ENCODE measurements around the gene SSTR3.

SSTR3 gene

GRCh38 chr22:37167176-37167980 is 44.9 kb downstream of the SSTR3 start:
- DNase-seq (ENCODE audit: low read depth, low spot score): no peak

- DNase-seq (ENCODE audit: low read depth, low spot score): no peak
Observed at GRCh38 chr22:37166675-37167066, 45.6 kb downstream of the SSTR3 start.

GRCh38 chr22:37165940-37166674 is 46.2 kb downstream of the SSTR3 start:
- DNase-seq (ENCODE audit: low read depth, low spot score): no peak

- DNase-seq (ENCODE audit: low read depth, low spot score): no peak
Observed at GRCh38 chr22:37165066-37165465, 47.2 kb downstream of the SSTR3 start.

GRCh38 chr22:37164505-37164887 is 47.8 kb downstream of the SSTR3 start:
- no peak for DNase-seq (ENCODE audit: low read depth, low spot score)

GRCh38 chr22:37163575-37164504 is 48.4 kb downstream of the SSTR3 start:
- no peak for DNase-seq (ENCODE audit: low read depth, low spot score)

- no peak for DNase-seq (ENCODE audit: low read depth, low spot score)
Observed at GRCh38 chr22:37163096-37163489, 49.2 kb downstream of the SSTR3 start.

GRCh38 chr22:37162221-37163095 is 49.8 kb downstream of the SSTR3 start:
- DNase-seq (ENCODE audit: low read depth, low spot score): no peak

GRCh38 chr22:37161443-37161842 is 50.8 kb downstream of the SSTR3 start:
- DNase-seq (ENCODE audit: low read depth, low spot score): no peak

GRCh38 chr22:37160027-37160426 is 52.2 kb downstream of the SSTR3 start:
- no peak for DNase-seq (ENCODE audit: low read depth, low spot score)

GRCh38 chr22:37158963-37159290 is 53.4 kb downstream of the SSTR3 start:
- DNase-seq (ENCODE audit: low read depth, low spot score): no peak

GRCh38 chr22:37157516-37158285 is 54.6 kb downstream of the SSTR3 start:
- DNase-seq (ENCODE audit: low read depth, low spot score): no peak

- no peak for DNase-seq (ENCODE audit: low read depth, low spot score)
Observed at GRCh38 chr22:37156686-37157435, 55.4 kb downstream of the SSTR3 start.

- no peak for DNase-seq (ENCODE audit: low read depth, low spot score)
Observed at GRCh38 chr22:37155971-37156370, 56.3 kb downstream of the SSTR3 start.

GRCh38 chr22:37154925-37155712 is 57.2 kb downstream of the SSTR3 start:
- no peak for DNase-seq (ENCODE audit: low read depth, low spot score)

All from smooth muscle cell of the brain vasculature (primary cell).